Mesendoderm (in vitro differentiated cells): ENCODE measurements around the gene ARFGAP1.

Experiments
- DNase-seq: peaks from one replicate; pipeline ENCODE4 v3.0.0; 2013
- H2AK5ac ChIP-seq: 2 replicates; pipeline ENCODE4 v1.6.1; 2013; ENCODE audit warnings: low read length, inconsistent platforms
- H2BK120ac ChIP-seq: 2 replicates; pipeline ENCODE4 v1.6.1; 2013; ENCODE audit warnings: low read depth, mild to moderate bottlenecking, low read length, moderate library complexity, mixed read lengths
- H2BK15ac ChIP-seq: replicated peaks from 2 replicates; pipeline ENCODE4 v1.6.1; 2013; ENCODE audit warnings: low read depth, mild to moderate bottlenecking, moderate library complexity
- H2BK5ac ChIP-seq: 2 replicates; pipeline ENCODE4 v1.6.1; 2013; ENCODE audit warnings: low read length, inconsistent platforms
- H3K18ac ChIP-seq: 2 replicates; pipeline ENCODE4 v1.6.1; 2013; ENCODE audit warnings: mild to moderate bottlenecking, low read length, mixed read lengths
- H3K23ac ChIP-seq: one replicate; pipeline ENCODE4 v1.6.1; 2013; ENCODE audit warnings: low read length
- H3K27ac ChIP-seq: 2 replicates; pipeline ENCODE4 v1.5.1; 2013; ENCODE audit warnings: low read depth, mild to moderate bottlenecking, inconsistent platforms, low read length, moderate library complexity
- H3K27me3 ChIP-seq: 2 replicates; pipeline ENCODE4 v1.6.1; 2013; ENCODE audit warnings: low read length, control low read depth, mild to moderate bottlenecking, inconsistent platforms; ENCODE audit not compliant: insufficient read depth, poor library complexity
- H3K36me3 ChIP-seq: 2 replicates; pipeline ENCODE4 v1.6.1; 2013; ENCODE audit warnings: low read length, inconsistent platforms; ENCODE audit not compliant: control insufficient read depth, insufficient read depth
- H3K4ac ChIP-seq: one replicate; pipeline ENCODE4 v1.6.1; 2013; ENCODE audit warnings: low read depth, mild to moderate bottlenecking, low read length, moderate library complexity
- H3K4me1 ChIP-seq: 2 replicates; pipeline ENCODE4 v1.6.1; 2013; ENCODE audit warnings: low read depth, low read length, inconsistent platforms; ENCODE audit not compliant: control insufficient read depth
- H3K4me2 ChIP-seq: 2 replicates; pipeline ENCODE4 v1.6.1; 2013; ENCODE audit warnings: low read length
- H3K4me3 ChIP-seq: 2 replicates; pipeline ENCODE4 v1.5.1; 2013; ENCODE audit warnings: mild to moderate bottlenecking, low read length
- H3K56ac ChIP-seq: one replicate; pipeline ENCODE4 v1.6.1; 2013; ENCODE audit warnings: low read length
- H3K79me1 ChIP-seq: 2 replicates; pipeline ENCODE4 v1.6.1; 2013; ENCODE audit warnings: low read length, inconsistent platforms
- H3K79me2 ChIP-seq: 2 replicates; pipeline ENCODE4 v1.6.1; 2013; ENCODE audit warnings: mild to moderate bottlenecking, low read length; ENCODE audit not compliant: control insufficient read depth, insufficient read depth
- H3K9ac ChIP-seq: 2 replicates; pipeline ENCODE4 v1.6.1; 2013; ENCODE audit warnings: low read length, inconsistent platforms
- H4K5ac ChIP-seq: one replicate; pipeline ENCODE4 v1.6.1; 2013; ENCODE audit warnings: low read length
- H4K8ac ChIP-seq: one replicate; pipeline ENCODE4 v1.6.1; 2013; ENCODE audit warnings: low read depth, mild to moderate bottlenecking, control low read depth, low read length, moderate library complexity
- WGBS: extraction: QIAGEN DNeasy Blood & Tissue Kit; methylation state at CpG from one replicate; pipeline ENCODE4 v1.1.7; 2013; ENCODE audit warnings: low lambda C conversion rate, missing lambda C conversion rate; ENCODE audit not compliant: insufficient coverage; ENCODE audit errors: extremely low coverage; 5-methylcytosine and 5-hydroxymethylcytosine counted together

The ARFGAP1 gene

DNA sequence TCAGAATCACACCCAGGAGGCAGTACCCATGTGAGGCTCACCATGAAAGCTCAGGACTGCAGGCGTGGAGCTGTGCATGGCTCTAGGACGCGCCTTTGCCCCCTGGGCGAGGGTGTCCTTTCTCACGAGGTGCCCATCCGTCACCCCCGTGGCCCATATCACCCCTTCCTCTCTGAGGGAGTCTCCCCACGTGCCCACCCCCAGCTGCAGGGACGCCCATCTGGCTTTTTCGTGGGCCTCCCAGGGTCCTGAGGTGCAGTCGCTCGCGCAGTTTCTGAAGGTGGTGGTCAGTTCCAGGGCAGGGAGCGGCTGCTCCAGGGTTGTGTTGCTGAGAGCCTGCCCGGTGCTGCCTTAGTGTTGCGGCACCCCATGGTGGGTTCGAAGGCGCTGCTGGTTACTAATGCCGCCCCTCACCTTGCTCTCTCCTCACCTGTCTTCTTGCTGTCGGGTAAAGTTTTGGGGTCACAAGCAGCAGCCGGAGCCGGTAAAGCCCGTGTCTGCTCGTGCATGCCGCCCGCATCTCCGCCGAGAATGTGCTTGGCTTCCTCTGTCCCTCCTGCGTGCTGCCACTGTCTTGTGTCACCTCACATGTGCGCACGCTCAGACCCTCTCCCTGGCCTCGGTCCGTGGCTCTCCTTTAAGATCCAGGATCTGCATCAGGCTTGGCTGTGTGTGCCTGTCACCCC is 10.9 kb downstream of the ARFGAP1 start:
- Histone ChIP-seq H3K4me2 (no peak overlapping the region), H3K9ac (no peak overlapping the region), H3K4me3 (no peak overlapping the region), H3K56ac (no peak overlapping the region), H2BK15ac (no peak overlapping the region), H3K79me1 (no peaks in the 10 kb centered on the region), H3K4me1 (no peaks in the 10 kb centered on the region), H3K79me2 (no peaks in the 10 kb centered on the region), H4K5ac (no peak overlapping the region), H2AK5ac (no peak overlapping the region), H3K18ac (no peak overlapping the region), H3K27ac (no peak overlapping the region), H2BK120ac (no peak overlapping the region), H3K27me3 (no peaks in the 10 kb centered on the region), H3K4ac (no peak overlapping the region), H3K23ac (no peak overlapping the region), H3K36me3 (peaks cover 13% of the 10 kb centered on the region), H4K8ac (no peak overlapping the region), H2BK5ac (no peak overlapping the region)
- no peak for DNase-seq
- WGBS: no CpG with 5 or more reads among the region's 33 CpGs

GRCh38 chr20:63284083-63284440 is 11.4 kb downstream of the ARFGAP1 start:
- Histone ChIP-seq H4K5ac (no peak overlapping the region), H3K27me3 (no peaks in the 10 kb centered on the region), H3K79me1 (no peaks in the 10 kb centered on the region), H3K79me2 (no peaks in the 10 kb centered on the region), H2BK120ac (no peak overlapping the region), H3K9ac (no peak overlapping the region), H3K4me2 (no peak overlapping the region), H3K23ac (no peak overlapping the region), H2BK5ac (no peak overlapping the region), H3K18ac (no peak overlapping the region), H4K8ac (no peak overlapping the region), H3K4ac (no peak overlapping the region), H3K4me3 (no peak overlapping the region), H3K4me1 (no peaks in the 10 kb centered on the region), H2BK15ac (no peak overlapping the region), H3K56ac (no peak overlapping the region), H2AK5ac (no peak overlapping the region), H3K27ac (no peak overlapping the region), H3K36me3 (peaks cover 13% of the 10 kb centered on the region)
- DNase-seq: no peak
- WGBS: no CpG with 5 or more reads among the region's 14 CpGs

GRCh38 chr20:63284544-63284949 is 11.9 kb downstream of the ARFGAP1 start:
- Histone ChIP-seq H2BK15ac (no peak overlapping the region), H3K56ac (no peak overlapping the region), H3K4me1 (no peaks in the 10 kb centered on the region), H3K9ac (no peak overlapping the region), H2BK5ac (no peak overlapping the region), H3K23ac (no peak overlapping the region), H2BK120ac (no peak overlapping the region), H3K4ac (no peak overlapping the region), H3K36me3 (peaks cover 13% of the 10 kb centered on the region), H3K27me3 (no peaks in the 10 kb centered on the region), H3K4me3 (no peak overlapping the region), H4K8ac (no peak overlapping the region), H4K5ac (no peak overlapping the region), H3K18ac (no peak overlapping the region), H3K27ac (no peak overlapping the region), H3K79me1 (no peaks in the 10 kb centered on the region), H2AK5ac (no peak overlapping the region), H3K4me2 (no peak overlapping the region), H3K79me2 (no peaks in the 10 kb centered on the region)
- no CpG with 5 or more reads among the region's 25 CpGs for WGBS
- DNase-seq: no peak

- Histone ChIP-seq H3K79me1 (no peaks in the 10 kb centered on the region), H2BK15ac (no peak overlapping the region), H3K9ac (no peak overlapping the region), H4K8ac (no peak overlapping the region), H3K79me2 (no peaks in the 10 kb centered on the region), H2BK5ac (no peak overlapping the region), H3K4me1 (no peaks in the 10 kb centered on the region), H3K27ac (no peak overlapping the region), H3K4me2 (no peak overlapping the region), H3K18ac (no peak overlapping the region), H4K5ac (no peak overlapping the region), H3K23ac (no peak overlapping the region), H3K4ac (no peak overlapping the region), H3K4me3 (no peak overlapping the region), H3K36me3 (peaks cover 13% of the 10 kb centered on the region), H3K56ac (no peak overlapping the region), H2AK5ac (no peak overlapping the region), H3K27me3 (no peaks in the 10 kb centered on the region), H2BK120ac (no peak overlapping the region)
- no peak for DNase-seq
- WGBS: no CpG with 5 or more reads among the region's 13 CpGs
These were observed 12.4 kb downstream of the ARFGAP1 start for GRCh38 chr20:63284981-63285524.

DNA sequence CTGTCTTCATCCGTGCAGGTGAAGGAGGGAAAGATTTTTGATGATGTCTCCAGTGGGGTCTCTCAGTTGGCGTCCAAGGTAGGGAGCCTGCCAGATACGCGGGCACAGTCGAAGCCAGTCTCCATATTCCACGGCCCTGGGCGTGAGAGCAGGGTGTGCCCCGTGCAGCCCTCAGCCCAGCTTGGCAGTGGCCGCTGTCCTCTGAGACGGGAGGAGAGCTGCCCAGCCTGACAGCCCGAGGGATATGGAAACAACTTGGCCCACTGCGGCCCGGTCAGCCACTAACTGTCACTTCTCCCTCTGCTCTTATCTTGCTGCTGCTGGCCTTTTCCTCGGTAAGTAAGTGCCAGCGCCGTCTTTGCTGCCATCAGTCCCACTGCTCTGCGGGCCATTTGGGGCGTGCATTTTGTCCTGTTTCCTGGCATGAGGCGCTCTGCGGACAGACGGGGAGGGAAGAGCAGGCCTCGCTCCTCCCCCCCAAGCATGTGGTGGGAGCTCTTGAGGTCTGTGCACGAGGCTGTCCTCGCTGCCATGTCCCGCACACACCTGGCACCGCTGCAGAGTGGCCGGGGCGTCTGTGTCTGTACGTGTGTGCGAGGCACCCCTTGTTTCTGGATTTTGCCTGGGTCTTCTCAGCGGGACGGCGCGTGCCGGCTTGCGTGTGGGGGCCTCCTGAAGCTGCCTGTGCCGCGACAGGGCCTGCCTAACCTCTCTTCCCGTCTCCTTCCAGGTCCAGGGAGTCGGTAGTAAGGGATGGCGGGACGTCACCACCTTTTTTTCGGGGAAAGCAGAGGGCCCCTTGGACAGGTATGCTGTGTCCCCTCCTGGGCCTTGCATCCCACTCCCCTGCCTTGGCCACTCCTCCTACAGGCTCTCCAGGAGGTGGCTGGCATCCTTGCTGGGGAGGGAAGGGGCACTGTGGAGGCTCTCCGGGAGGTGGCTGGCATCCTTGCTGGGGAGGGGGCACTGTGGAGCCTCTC is 13.3 kb downstream of the ARFGAP1 start:
- Histone ChIP-seq H2AK5ac (no peak overlapping the region), H3K4me1 (no peaks in the 10 kb centered on the region), H3K79me2 (no peaks in the 10 kb centered on the region), H3K18ac (no peak overlapping the region), H3K56ac (no peak overlapping the region), H3K4ac (no peak overlapping the region), H4K5ac (no peak overlapping the region), H4K8ac (no peak overlapping the region), H3K79me1 (no peaks in the 10 kb centered on the region), H2BK15ac (no peak overlapping the region), H2BK5ac (no peak overlapping the region), H3K4me3 (no peak overlapping the region), H3K27ac (no peak overlapping the region), H3K23ac (no peak overlapping the region), H3K4me2 (no peak overlapping the region), H3K36me3 (peaks cover 13% of the 10 kb centered on the region), H2BK120ac (no peak overlapping the region), H3K9ac (no peak overlapping the region), H3K27me3 (no peaks in the 10 kb centered on the region)
- no CpG with 5 or more reads among the region's 44 CpGs for WGBS
- DNase-seq: no peak
